GM11168 (cell line): ENCODE results near the gene SNX5.
"Not testable (repeated sequence)": the region's sequence is repeated elsewhere in the genome, so short reads cannot be mapped to it uniquely, and the experiment has no call there.

Source experiments
- in situ Hi-C: fragments of 300-500 bp; cut with MboI; formaldehyde crosslinking; loops from one replicate; pipeline ENCODE4 v1.12.0; 2022; ENCODE audit warnings: low sequenced_read_pairs; ENCODE audit not compliant: unreplicated experiment

The SNX5 gene

GRCh38 chr20:17960927-17961586 is 7.5 kb downstream of the SNX5 start:
- in situ Hi-C loops = no loop called here

DNA sequence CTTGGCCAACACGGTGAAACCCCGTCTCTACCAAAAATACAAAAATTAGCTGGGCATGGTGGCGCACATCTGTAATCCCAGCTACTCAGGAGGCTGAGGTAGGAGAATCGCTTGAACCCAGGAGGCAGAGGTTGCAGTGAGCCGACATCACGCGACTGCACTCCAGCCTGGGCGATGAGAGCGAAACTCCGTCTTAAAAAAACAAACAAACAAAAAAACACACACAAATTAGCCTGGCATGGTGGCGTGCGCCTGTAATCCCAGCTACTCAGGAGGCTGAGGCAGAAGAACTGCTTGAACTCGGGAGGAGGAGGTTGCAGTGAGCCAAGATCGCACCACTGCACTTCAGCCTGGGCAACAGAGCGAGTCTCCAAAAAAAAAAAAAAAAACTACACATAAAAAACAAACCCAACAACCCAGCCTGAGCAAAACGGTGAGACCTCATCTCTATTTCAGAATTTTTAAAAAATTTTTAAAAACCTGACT is 8.2 kb downstream of the SNX5 start:
- in situ Hi-C loops = not testable (repeated sequence)

DNA sequence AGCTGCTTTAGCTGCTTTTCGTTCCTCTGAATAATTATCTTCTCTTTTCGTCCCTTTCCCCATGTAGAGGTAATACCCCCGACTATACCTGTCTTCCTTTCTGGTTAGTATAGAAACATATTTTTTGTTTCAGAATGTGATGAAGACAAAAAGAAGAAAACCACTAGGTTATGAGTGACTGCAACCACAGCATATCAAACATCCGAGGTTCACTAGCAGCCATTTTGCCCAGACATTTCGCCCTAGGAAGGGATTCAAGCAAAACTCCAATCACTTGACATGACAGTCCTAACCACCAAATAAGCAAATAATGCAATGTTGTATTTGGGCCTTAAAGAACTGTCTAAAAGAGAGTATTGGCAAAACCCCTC is 9.4 kb downstream of the SNX5 start:
- in situ Hi-C loops = no loop called here

DNA sequence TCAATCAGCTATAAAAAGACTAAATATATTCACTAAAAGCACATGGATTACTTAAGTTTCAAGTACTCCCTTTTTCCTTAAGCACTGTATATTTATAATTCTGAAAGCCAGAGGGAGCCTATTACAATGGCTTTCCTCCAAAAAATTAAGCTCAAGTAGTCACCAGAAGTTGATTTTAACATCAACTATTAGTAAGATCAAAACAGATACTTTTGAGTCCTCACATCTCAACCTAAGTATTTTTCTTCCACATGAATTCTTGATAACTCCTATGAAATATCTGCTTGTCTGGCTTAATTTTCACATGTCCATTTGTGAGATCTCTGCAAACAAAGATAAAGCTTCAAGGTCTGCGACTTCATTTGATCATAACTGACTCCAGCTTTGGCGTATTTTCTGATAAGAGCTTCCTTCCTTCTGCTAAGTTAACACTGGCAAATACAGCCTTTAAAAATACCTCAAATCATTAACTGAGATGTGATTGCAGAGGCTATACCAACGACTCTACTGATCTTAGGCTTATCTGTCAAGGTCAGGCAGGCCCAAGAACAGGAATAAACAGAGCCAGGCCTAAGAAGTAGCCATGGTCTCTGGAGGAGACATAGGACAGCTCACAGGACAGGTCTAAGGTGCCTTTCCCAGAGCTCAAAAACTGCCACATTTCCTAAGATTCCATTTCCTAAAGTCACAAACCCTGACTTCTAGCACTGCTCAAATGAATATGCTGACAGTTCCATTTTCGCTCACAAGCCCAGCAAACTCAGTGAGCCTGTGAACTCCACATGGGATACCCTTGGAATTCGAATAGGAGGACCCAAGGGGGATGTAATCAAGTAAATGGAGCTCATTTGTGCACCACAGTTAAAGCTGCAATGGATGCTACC is 10.0 kb downstream of the SNX5 start:
- in situ Hi-C loops = no loop called here

- in situ Hi-C loops = no loop called here
Measured at GRCh38 chr20:17957505-17958363, 10.9 kb downstream of the SNX5 start.

DNA sequence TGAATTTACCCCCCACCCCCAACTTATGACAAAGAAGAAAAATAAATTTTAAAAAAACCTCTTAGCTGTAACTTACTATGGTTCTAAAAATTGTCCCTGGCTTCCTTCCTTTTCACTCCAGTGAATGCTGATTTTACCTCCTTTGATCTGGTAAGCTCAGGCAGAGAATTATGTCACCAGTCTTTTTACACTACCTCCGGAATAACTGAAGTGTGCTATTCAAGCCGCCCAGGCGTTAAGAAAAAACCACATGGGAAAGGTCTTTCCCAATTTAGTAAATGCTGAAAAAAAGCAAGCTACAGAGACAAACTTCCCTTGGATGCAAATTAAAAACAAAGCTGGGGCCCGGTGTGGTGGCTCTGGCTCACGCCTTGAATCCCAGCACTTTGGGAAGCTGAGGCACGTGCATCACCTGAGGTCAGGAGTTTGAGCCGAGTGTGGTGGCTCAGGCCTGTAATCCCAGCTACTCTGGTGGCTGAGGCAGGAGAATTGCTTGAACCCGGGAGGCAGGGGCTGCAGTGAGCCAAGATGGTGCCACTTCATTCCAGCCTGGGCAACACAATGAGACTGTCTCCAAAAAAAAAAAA is 12.4 kb downstream of the SNX5 start:
- in situ Hi-C loops = no loop called here

- in situ Hi-C loops = no loop called here
Measured at GRCh38 chr20:17955302-17955701, 13.3 kb downstream of the SNX5 start.

DNA sequence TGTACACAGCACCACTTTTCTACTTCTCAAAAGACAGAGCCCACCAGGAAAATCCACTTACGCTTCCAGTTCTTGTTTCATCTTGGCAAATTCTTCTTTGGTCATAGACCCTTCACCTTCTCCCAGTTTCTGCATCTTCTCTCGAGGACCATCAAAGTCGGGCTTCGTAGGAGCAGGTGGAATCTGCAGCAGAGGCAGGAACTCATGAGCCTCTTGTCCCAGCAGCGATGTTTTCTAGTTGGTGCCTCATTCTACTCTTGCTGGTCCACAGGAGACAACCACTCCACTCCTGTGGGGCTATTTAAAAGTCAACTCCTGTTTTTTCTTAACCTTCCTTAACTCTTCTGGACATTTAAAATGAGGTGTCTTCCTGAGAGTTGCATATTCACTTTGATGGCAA is 14.7 kb downstream of the SNX5 start:
- in situ Hi-C loops = no loop called here

GRCh38 chr20:17952692-17953684 is 15.6 kb downstream of the SNX5 start:
- in situ Hi-C loops = no loop called here

DNA sequence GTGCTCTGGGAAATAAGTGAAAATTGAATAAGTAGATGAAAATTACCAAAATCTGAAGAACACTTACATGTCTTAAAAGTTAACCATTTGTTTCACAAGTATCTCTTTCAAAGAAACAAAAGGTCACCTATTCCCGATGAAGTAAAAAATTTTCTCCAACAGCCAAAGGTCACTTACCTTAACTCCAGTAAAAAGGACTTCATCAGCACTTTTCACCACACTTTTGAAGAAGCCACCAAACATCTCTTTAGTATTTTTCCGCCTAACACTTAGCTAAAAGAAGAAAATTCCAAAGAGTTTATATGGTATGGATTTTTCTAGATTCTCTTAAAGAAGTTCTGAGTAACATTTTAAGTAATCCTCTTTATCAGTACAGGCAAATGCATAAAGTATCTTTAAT is 17.3 kb downstream of the SNX5 start:
- in situ Hi-C loops = no loop called here

GRCh38 chr20:17950670-17951069 is 17.9 kb downstream of the SNX5 start:
- in situ Hi-C loops = no loop called here

DNA sequence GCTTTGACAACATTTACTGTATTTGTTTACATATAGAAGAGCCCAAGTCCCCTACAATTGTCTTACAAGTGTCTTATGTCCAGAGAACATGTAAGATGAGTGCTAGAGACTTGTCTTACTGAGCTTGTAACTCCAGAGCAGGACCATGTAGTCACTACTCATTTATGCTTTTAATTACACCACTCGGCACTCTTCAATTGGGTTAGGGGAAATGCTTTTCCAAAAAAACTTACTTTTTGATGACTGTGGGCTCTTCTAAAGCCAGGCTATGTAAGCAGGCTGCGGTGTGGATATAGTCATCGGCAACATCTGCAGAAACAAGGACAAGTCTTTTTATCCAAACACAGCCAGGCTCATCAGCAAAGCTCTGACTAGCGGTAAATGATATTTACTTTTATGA is 18.7 kb downstream of the SNX5 start:
- in situ Hi-C loops = loop anchor here (25.0 kb wide), 1 partner anchor 413 kb away; the partner anchor contains the start of gene BFSP1

- in situ Hi-C loops = loop anchor here (25.0 kb wide), 1 partner anchor 411 kb away; the partner anchor contains the start of gene BFSP1
Measured at GRCh38 chr20:17948442-17948841, 20.2 kb downstream of the SNX5 start.

DNA sequence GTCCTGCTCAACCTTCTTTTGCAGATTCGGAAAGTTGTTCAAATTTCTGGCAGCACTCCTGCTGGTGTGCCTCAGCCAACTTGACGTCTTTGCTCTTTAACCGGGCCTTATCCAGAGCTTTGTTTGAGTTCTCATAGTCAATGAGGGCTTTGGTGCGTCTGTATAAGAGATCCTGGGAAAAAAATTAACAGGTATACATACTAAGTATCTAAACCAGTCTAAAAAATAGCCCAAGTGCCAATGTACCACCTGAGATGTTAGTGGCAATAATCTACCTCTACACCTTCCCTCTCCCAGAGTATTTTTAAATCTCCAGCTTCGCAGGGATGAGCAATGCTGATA is 21.1 kb downstream of the SNX5 start:
- in situ Hi-C loops = loop anchor here (25.0 kb wide), 1 partner anchor 410 kb away; the partner anchor contains the start of gene BFSP1

GRCh38 chr20:17946572-17947473 is 21.8 kb downstream of the SNX5 start:
- in situ Hi-C loops = loop anchor here (25.0 kb wide), 1 partner anchor 410 kb away; the partner anchor contains the start of gene BFSP1

GRCh38 chr20:17946040-17946439 is 22.6 kb downstream of the SNX5 start:
- in situ Hi-C loops = loop anchor here (25.0 kb wide), 1 partner anchor 409 kb away; the partner anchor contains the start of gene BFSP1

DNA sequence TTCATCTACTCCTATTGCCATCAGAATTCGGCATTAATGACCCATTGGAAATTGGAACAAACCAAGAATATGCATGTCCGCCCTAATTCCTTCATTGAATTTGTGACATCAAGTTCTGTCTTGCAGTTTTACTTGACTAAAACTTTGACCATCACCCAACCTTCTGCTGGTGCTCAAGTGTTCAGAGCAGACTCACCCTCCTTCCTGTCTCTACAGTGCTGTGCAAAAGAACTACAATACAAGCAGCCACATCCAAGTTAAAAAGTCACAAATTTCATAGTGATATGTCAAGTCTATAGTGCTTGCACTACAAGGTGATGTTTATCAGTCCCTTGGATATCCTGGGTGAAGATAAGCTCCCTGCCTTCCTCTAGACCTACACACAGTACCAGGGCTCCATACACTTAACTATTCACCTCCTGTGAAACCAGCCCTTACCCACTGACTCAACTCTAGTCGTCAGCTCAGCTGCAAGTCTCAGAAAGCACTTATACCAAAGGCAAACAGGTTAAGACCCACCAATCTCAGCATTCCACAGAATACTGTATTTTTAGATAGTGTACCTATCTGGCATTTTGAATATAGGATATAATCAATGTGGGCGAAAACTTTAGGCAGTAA is 23.6 kb downstream of the SNX5 start:
- in situ Hi-C loops = loop anchor here (25.0 kb wide), 1 partner anchor 408 kb away; the partner anchor contains the start of gene BFSP1
